GM18519 (cell line): Measurements from ENCODE around the gene AAMP.

Source experiments
- ATAC-seq: cut with Tn5 transposase; IDR thresholded peaks from one replicate; pipeline ENCODE4 v1.9.1; 2021; ENCODE audit warnings: mild to moderate bottlenecking, moderate library complexity; ENCODE audit not compliant: unreplicated experiment, low FRiP score

Gene AAMP

DNA sequence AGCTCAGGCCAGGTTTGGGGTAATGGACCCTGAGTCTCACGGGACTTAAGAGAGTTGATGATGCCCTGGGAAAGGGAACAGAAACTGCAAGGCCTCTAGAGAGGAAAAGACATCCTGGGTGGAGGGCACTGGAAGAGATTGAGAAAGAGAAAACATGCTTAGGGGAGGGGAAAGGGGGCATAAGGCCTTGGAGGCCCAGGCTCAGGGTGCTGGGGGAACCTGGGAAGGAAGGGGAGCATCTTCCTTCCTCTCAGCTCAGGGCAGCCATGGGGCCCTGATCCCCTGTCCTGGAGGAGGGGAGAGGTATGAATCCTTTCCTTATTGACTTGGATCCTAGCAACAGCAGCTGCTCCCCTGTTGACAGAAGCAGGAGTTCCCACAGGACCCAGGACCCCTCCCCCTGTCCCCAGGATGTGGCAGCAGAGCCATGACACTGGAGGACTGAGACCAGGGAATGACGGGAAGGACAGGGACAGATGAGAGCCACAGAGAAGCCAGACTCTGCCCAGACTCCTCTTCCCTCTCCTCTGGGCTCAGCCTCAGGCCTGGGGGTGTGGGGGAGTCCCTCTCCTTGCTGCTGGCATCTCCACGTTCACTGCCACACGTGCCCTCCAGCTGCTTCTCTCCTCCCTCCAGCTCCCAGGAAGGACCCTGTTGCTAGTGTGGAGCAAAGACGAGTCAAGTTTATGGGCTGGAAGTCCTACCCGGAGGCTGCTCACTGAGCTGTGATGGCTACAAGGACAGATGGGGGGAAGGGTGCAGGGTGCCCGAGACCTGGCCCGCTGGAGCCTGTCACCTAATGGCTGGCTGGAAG lies 8.3 kb downstream of the AAMP start:
- no peak for ATAC-seq

DNA sequence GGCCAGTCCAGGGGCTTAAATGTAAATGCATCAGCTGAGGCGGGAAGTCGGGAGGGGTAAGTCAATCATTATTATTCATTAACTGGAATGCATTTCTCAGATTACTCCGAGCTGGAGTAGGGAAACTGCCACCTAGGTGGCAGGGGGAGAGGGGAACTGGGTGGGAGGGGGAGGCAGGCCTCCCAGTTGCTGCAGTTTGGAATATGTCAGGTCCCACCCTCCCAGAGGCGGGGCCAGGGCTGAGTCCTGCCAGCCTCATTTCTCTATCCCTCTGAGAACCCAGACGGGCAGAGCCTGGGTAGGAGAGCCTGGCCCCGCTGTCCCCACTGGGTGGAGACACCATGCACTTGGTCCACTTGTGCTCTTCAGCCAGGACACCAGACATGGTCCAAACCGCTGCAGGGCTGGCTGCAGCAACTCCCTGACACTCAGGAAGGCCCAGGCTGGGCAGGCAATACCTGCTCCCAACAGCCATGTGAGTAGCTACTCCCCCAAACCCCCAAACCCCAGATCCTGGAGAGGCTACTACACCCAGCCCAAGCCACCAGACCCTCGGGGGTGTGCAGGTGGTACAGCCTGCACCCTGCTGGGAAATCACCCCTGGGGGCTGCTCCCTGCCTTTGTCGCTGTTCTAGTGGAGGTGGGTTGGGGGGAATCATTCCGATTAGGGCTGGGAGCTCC lies 9.1 kb downstream of the AAMP start, which contains the start of gene GPBAR1:
Gene GPBAR1, plus strand, starts transcription at position 274 of the 681 bp plus-strand sequence. CDS start 1,710 bp downstream, outside the sequence.
- ATAC-seq = no peak

DNA sequence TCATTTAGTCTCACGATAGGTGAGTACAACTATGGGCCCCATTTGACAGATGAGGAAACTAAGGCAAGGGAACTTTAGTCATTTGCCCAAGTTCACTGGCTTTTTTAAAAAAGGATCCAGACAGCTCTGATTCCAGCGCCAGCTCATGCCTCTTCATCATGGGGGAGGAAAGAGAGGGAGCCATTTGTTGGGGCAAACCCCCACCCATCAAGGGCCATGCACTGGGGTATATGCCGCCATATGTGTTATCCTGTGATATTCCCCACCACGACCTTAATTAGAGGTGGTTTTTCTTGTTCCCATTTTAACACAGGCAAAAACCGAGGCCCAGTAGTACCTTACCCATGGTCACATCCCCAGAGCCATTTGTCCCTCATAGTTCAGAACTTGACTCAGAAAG lies 9.8 kb downstream of the AAMP start:
- no peak for ATAC-seq

DNA sequence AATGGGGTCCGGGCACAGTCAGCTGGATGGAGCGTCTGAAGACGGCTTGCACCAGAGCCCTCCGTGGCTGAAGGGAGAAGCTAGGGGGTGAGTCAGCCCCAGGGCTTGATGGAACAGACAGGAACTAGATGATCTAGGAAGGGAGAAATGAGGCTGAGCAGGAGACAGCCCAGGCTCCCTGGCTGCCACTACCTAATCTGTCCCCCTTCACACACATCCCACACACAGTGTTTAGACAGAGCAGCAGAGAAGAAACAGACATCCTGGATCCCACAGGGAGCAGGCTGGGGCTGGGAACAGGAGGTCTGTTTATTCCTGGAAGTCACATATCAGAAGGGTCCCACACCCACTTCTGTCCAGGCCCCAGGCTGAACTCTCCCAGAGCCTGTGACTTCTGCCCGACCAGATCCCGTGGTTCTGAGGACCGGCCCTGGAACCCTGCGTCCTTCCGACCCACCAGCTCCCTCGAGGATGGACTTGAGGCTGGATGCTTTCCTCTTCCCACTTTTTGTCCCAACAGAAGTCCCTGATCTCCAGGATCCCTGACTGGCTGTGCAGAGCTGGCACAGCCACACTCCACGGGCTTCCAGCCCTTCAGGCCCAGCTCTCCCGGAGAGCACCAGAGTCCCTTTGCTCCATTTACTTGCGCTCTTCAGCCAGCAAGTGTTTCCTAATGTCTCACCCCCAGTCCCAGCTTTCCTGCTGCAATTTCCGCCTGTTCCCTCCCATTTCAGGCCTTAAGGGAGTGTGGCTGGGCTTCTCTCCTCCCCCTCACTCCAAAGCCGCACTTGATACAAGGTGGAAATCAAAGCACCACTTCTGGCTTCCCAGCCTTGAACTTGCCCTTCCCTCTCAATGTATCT lies 10.6 kb downstream of the AAMP start:
- no peak for ATAC-seq

- peak; percentile 76 for ATAC-seq
Measured at GRCh38 chr2:218257390-218257981, 12.5 kb downstream of the AAMP start.

DNA sequence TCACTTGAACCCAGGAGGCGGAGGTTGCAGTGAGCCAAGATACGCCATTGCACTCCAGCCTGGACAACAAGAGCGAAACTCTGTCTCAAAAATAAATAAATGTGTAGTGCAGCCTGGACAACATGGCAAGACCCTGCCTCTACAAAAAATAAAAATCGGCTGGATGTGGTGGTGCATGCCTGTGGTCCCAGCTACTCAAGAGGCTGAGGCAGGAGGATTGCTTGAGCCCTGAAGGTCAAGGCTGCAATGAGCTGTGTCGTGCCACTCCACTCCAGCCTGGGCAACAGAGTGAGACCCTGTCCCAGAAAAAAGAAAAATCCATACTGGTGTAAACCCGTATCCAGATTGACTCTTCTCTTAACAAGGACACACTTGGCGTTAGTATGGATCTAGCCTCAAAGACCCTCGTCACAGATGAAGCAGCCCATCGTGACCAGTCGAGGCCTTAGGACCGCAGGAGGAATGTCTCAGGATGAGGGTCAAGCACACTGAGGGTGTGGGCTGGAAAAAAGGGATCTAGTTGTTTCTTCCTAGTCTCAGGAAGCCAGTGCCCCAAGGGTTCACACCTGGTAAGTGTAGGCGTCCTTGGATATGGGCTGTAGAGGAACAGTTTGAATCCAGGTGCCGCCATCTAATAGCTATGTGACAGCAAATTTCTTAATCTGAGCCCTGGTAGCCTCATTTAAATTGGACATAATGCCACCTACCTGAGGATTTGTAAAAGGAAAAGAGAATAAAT lies 13.2 kb downstream of the AAMP start:
- no peak for ATAC-seq

DNA sequence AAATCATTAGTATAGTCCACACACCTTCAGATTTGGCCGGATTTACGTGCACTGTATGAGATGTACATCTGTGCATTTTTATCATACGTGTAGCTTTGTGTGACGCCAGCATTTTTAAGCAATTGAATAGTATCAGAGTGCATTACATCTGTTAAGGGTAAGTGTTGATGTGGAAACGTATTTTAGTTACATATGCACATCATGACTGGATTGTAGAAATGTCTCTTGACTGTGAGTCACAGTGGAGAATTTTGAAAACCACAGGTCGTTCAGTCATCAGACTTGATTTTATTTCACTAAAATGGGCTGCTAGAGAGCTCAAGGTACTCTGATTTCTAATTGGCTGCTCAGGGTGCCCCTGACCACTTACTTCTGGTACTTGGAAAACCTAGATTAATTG lies 14.5 kb downstream of the AAMP start:
- ATAC-seq = no peak

GRCh38 chr2:218253232-218253625 lies 16.7 kb downstream of the AAMP start:
- no peak for ATAC-seq

- ATAC-seq = no peak
Measured at GRCh38 chr2:218252509-218253231, 17.3 kb downstream of the AAMP start.

DNA sequence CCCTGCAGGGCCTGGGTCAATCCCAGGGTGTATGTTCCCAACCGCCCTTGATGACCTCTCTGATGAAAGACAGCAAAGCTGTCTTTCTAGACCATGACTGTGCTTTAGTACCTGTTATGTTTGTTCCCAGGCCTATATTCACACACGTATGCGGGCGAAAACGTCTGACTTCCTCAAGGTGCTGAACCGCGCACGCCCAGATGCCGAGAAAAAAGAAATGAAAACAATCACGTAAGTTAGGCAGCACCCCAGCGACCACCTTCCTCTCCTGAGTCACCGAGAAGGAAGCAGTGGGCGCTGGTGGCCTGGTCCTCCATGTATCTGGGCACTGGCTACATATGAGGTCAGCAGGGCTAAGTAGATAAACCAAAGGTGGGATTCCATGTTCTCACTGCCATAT lies 20.2 kb downstream of the AAMP start:
- no peak for ATAC-seq

DNA sequence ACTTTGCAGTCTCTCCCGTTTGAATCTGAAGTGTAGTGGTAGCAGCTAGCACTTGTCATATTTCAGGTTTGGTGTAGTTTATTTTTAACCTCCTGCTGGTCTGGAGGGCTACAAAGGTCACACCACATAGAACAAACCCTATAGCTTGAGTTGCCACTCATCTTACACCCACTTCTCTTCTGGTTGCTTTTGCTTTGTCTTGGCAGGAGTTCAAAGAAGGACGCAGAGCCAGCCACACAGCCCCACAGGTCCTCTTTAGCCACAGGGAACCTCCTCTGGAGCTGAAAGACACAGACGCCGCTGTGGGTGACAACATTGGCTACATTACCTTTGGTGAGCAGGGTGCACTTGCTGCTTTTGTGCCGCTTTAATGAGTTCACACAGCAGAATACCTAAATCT lies 24.7 kb downstream of the AAMP start:
- no peak for ATAC-seq

GRCh38 chr2:218244665-218245064 lies 25.3 kb downstream of the AAMP start:
- ATAC-seq = no peak

DNA sequence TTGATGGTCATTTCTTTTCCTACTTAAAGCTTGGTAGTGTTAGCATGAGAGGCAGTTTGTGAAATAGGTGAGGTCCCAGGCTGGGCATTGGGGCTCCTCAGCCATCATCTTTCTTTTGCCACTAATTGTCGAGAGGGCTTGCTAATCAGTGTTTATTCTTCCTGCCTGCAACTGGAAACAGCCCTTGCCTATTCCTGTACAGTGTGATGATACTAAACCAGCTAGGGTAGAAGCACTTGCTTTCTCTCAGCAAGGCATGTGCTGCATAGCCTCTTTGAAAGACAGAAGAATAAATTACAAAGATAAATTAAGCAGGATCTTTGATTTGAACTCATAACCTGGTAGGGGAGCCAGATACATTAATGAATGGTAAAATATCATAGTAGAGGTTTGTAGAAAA lies 25.7 kb downstream of the AAMP start:
- no peak for ATAC-seq

- no peak for ATAC-seq
Measured at GRCh38 chr2:218238887-218239286, 31.1 kb downstream of the AAMP start.

GRCh38 chr2:218236829-218237228 lies 33.1 kb downstream of the AAMP start:
- no peak for ATAC-seq

DNA sequence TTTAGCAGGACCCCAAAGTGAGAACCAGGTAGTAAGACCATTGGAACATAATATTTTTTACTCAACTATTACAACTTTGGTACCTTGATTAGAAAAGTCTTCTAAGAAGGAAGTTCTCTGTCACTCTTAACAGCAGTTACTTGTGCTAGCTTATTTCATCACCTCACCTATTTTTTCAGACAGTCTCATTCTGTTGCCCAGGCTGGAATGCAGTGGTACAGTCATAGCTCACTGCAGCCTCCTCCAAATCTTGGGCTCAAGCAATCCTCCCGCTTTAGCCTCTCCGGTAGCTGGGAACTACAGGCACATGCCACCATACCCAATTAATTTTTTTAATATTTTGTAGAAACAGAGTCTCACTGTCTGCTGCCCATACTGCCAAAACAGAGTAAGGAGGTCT lies 34.9 kb downstream of the AAMP start:
- ATAC-seq = no peak

- no peak for ATAC-seq
Measured at GRCh38 chr2:218234521-218234920, 35.4 kb downstream of the AAMP start.

- ATAC-seq = no peak
Measured at GRCh38 chr2:218233543-218233942, 36.4 kb downstream of the AAMP start.

DNA sequence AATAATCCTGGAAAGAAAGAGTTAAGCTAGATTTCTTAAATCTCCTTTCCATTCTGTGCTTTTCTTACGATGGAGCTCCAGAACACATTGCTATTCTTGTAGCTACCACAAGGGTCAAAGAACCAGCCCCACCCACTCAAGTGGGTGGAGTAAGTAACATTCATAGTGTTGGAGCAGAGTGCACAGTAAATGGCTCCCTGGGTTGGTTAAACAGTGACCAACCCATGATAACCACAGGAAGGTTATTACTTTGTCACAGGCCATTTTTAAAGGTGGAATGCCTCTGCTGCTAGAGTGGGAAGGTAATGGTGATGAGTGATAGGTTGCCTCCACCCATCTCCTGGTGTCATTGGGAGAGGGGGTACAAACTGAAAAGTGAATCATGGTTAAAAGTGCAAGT lies 39.1 kb downstream of the AAMP start:
- no peak for ATAC-seq
